D721Med (cell line): Measurements from ENCODE around the gene NEURL1.

ENCODE experiments used
- DNase-seq: peaks from one replicate; pipeline ENCODE4 v3.0.0; 2011; ENCODE audit warnings: low spot score; ENCODE audit not compliant: insufficient read length
- FAIRE-seq: peaks from 2 replicates; lab custom pipeline; 2011; peaks lifted over from hg19 to GRCh38; lab: Jason Lieb, UNC
- TF ChIP-seq, protein P1 (sequence below): IDR thresholded peaks from 2 replicates; pipeline ENCODE4 v1.5.1; 2012; ENCODE audit warnings: mild to moderate bottlenecking, control low read depth; ENCODE audit not compliant: insufficient read depth; ENCODE audit errors: missing control alignments

NEURL1 gene

DNA sequence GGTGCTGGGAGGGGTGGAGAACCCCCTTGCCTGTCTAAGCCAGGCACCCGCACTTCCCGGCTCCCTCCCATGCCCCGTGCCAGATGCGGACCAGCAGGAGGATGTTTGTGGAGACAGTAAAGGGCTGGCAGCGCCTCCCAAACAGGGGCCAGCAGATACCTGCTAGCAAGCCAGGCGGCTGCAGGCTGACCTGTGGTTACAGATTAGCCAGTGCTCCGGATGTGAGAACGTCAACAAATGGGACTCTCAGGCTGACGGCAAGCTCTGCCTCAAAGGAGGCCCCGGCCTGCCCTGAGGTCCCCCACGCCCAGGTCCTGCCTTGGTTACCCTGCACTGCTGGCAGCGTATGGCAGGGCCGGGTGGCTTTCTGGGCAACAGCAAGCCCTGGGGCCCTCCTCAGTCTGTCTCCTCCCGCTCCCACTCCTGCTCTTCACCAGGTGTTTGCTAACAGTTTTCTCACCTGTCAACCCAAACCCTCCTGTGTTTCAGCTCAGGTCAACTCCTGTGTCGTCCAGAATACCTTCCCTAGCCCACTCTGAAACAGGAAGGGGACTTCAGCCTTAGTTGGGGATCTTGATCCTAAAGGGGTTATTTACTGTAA is 85.4 kb downstream of the NEURL1 start:
- no peak for DNase-seq
- FAIRE-seq = no peak
- TF ChIP-seq, protein P1, sequence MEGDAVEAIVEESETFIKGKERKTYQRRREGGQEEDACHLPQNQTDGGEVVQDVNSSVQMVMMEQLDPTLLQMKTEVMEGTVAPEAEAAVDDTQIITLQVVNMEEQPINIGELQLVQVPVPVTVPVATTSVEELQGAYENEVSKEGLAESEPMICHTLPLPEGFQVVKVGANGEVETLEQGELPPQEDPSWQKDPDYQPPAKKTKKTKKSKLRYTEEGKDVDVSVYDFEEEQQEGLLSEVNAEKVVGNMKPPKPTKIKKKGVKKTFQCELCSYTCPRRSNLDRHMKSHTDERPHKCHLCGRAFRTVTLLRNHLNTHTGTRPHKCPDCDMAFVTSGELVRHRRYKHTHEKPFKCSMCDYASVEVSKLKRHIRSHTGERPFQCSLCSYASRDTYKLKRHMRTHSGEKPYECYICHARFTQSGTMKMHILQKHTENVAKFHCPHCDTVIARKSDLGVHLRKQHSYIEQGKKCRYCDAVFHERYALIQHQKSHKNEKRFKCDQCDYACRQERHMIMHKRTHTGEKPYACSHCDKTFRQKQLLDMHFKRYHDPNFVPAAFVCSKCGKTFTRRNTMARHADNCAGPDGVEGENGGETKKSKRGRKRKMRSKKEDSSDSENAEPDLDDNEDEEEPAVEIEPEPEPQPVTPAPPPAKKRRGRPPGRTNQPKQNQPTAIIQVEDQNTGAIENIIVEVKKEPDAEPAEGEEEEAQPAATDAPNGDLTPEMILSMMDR = no peak

DNA sequence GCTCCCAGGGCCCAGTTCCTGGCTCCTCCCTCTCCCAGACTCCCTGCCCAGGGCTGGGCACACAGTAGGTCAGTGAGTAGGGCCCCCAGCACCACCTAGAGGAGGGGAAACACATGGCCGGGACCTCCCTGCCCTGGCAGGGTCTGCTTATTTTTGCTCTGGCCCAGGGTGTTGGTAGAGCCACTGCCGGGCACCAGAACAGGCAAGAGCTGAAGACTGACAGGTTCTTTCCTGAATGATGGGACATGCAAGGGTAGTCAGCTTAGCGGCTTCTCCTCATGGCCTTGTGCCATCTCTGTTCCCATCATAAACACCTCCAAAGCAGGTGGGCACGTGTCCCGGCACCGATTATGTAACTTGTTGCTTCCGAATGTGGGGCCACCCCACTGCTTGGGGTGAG is 86.5 kb downstream of the NEURL1 start:
- no peak for FAIRE-seq
- DNase-seq = no peak
- TF ChIP-seq, protein P1 = no peak

DNA sequence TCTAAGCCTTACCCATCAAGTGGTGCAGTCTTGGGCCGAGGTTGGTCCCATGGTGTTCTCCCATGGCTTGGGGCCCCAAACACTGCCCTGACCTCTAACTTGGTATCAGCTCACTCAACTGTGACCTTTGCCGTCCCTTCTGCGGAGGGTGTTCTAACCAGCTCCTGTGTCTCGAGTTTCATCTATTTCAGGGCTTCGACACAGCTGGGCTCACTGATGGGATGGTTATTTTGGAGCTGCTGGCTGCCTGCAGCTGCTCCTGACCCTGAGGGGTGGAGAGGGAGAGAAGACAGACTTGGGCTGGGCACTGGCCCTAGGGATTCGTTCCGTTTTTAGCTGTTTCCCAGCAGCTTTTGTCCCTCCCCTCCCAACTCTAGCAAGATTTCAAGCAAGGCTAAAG is 86.9 kb downstream of the NEURL1 start:
- FAIRE-seq = no peak
- TF ChIP-seq, protein P1 = no peak

DNA sequence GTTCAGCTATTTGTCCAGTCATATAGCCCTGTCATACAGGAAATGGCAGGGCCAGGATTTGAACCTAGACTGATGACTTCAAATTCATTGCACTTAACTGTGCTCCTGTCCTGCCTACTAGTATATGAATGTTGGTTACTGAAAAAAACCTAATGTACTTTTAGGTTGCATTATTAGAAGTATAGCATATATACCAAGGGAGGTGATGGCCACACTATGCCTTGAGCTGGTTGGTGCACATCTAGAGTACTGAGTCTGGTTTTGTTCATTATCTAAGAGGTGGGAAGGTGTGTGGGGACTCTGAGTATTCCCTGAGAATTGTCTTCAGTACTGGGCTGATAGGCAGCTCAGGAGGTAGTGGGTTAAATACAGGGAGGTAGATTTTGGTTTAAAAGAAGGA is 88.0 kb downstream of the NEURL1 start:
- TF ChIP-seq, protein P1 = no peak
- no peak for FAIRE-seq
- DNase-seq = no peak

More for the DNA sequence above, 86.9 kb downstream of the NEURL1 start:
- DNase-seq = no peak

DNA sequence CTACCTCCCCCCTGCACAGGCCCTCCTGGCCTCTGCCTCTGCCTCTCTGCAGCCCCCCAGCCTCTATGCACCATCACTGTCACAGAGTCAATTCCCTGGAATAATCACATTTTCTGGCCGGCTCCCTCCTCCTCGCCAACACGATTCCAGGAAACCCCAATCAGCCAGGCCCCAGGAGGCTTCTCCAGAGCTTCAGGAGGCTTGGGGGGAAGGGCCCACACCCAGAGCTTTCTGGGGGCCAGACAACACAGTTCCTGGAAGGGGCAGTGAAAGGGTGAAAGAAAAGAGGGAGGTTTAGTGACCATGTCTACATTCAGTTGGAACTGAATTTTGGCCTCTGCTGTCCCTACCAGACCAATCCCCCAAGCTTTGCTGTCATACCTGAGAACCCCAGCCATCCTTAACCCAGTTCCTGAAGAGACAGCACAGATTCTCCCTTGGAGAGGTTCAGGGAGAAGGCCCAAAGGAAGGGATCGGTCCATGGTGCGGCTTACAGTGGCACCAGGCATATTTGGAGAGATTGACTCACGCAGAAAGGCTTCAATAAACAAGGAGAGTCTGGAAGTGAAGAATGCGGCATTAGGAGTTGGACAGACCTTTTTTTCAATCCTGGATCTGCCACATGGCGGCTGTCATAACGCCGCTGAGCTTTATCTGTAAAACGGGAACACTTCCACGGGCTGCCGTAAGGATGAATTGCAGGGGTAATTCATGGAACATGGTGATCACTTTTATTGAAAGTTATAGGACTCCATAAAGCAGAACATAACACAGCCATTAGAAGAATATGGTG is 89.0 kb downstream of the NEURL1 start:
- FAIRE-seq (no peak), DNase-seq (no peak)
- TF ChIP-seq, protein P1 = no peak

DNA sequence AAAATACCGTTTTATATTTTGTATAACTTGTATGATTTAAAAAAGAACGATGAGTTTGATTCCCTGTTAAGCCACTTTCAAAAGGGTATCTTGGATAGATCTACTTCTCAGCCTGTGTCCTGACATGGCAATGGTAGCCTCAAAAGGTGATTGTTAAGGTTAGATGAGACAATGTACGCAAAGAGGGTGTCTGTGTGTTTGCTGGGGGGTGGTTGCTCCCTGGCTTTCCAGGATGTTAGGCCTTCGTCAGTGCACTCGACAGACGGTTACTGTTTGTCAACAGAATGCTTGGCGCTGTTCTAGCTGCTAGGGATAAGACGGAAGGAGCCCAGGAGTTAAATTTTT is 90.3 kb downstream of the NEURL1 start:
- TF ChIP-seq, protein P1 = no peak
- FAIRE-seq (no peak), DNase-seq (no peak)
